Sigmoid colon (tissue), 3 donors: Measurements from ENCODE around the gene OGFOD1.

ENCODE experiments used
- POLR2A ChIP-seq, 2 donors: fragments of 450-650 bp; IDR thresholded peaks; one replicate each; pipeline ENCODE4 v1.6.1; 2016; ENCODE audit warnings: antibody characterized with exemption in 2 of 2, mild to moderate bottlenecking in 2 of 2, moderate library complexity in 2 of 2
- TF ChIP-seq, protein P1 (sequence below), 4 experiments: fragments of 450-650 bp in 3 of 4; fragments of 200-600 bp in 1 of 4; IDR thresholded peaks; one replicate each; pipeline ENCODE4 v1.5.1; 2016 to 2019; ENCODE audit warnings: antibody characterized with exemption in 4 of 4, mild to moderate bottlenecking in 3 of 4, moderate library complexity in 2 of 4

DNA sequence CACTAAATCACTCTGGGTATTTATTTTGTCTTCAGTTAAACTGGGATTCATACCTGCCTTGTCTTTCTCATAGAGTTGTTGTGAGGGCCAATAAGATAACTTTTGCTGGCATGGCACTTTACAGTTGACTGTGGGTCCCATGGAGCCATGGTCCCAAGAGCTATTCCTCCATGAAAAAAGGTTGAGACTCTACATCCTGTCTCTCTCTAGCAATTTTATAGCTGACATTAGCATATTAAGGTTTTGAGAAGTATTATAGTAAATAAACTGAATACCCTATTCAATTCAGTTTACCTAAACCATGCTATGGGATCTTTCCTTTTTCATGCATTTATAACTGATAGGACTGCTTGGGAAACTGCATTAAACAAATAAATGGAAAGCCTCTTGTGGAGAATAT, 17.4 kb downstream of the OGFOD1 start:
- TF ChIP-seq, protein P1, sequence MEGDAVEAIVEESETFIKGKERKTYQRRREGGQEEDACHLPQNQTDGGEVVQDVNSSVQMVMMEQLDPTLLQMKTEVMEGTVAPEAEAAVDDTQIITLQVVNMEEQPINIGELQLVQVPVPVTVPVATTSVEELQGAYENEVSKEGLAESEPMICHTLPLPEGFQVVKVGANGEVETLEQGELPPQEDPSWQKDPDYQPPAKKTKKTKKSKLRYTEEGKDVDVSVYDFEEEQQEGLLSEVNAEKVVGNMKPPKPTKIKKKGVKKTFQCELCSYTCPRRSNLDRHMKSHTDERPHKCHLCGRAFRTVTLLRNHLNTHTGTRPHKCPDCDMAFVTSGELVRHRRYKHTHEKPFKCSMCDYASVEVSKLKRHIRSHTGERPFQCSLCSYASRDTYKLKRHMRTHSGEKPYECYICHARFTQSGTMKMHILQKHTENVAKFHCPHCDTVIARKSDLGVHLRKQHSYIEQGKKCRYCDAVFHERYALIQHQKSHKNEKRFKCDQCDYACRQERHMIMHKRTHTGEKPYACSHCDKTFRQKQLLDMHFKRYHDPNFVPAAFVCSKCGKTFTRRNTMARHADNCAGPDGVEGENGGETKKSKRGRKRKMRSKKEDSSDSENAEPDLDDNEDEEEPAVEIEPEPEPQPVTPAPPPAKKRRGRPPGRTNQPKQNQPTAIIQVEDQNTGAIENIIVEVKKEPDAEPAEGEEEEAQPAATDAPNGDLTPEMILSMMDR (IDR thresholded peaks at IDR 0.05) = no peak
- TF ChIP-seq POLR2A (IDR thresholded peaks at IDR 0.05) = no peak
